Heart right ventricle (tissue), 16 donors: ENCODE data around the gene DHH. TPM values are rescaled to one million over a fixed set of nuclear protein-coding genes. Genes with fewer than 3 reads are reported as not detected.
A peak's percentile ranks its signal among the peaks of the same experiment; 100 is the strongest.

Experiments used
- ATAC-seq, 8 donors: fragments of 200-7000 bp; cut with Tn5 transposase; one replicate each; pipeline ENCODE4 v1.9.1; 2020; ENCODE audit warnings: mild to moderate bottlenecking in 8 of 8, moderate library complexity in 8 of 8, moderate number of reproducible peaks in 1 of 8
- DNase-seq, 2 donors: peaks; one replicate each; pipeline ENCODE4 v3.0.0-alpha.2; 2020
- H3K27ac ChIP-seq, 10 donors: fragments of 200-600 bp; sonication (generic) in 2 of 10; one replicate each; pipeline versions ENCODE4 v1.5.0 to v1.8.0; 2020 to 2022; ENCODE audit warnings: mild to moderate bottlenecking in 3 of 10
- H3K27me3 ChIP-seq, 7 donors: fragments of 200-600 bp; one replicate each; pipeline ENCODE4 v1.8.0; 2021 to 2022; ENCODE audit warnings: mild to moderate bottlenecking in 2 of 7
- H3K36me3 ChIP-seq, 9 donors: fragments of 200-600 bp; sonication (generic) in 1 of 9; one replicate each; pipeline versions ENCODE4 v1.5.0 to v1.8.0; 2020 to 2022; ENCODE audit warnings: mild to moderate bottlenecking in 2 of 9
- H3K4me1 ChIP-seq, 9 donors: fragments of 200-600 bp; sonication (generic) in 1 of 9; one replicate each; pipeline versions ENCODE4 v1.5.0 to v1.8.0; 2020 to 2022; ENCODE audit warnings: mild to moderate bottlenecking in 4 of 9
- H3K4me3 ChIP-seq, 10 donors: fragments of 200-600 bp; sonication (generic) in 2 of 10; one replicate each; pipeline versions ENCODE4 v1.5.0 to v1.8.0; 2020 to 2022; ENCODE audit warnings: mild to moderate bottlenecking in 7 of 10, moderate library complexity in 2 of 10
- H3K9me3 ChIP-seq, 11 donors: fragments of 200-600 bp in 10 of 11; sonication (generic) in 2 of 11; one replicate each; pipeline versions ENCODE4 v1.5.0 to v1.8.0; 2013 to 2022; ENCODE audit warnings: mild to moderate bottlenecking in 2 of 11, control low read depth in 1 of 11, moderate library complexity in 1 of 11
- WGBS, 2 donors: extraction: QIAGEN DNeasy Blood & Tissue Kit; methylation state at CpG; one replicate each; pipeline ENCODE4 v1.1.7; 2013; ENCODE audit warnings: inconsistent platforms in 1 of 2; 5-methylcytosine and 5-hydroxymethylcytosine counted together
- intact Hi-C, 10 donors: fragments of 100-400 bp; cut with DNase I; formaldehyde crosslinking; loops; one replicate each; pipeline versions ENCODE4 v1.11.1 to v1.14.2; 2022
- long read RNA-seq, 3 donors: library from polyadenylated mRNA; unstranded; transcript quantifications; one replicate each; pipeline ENCODE4 v2.0.0, GENCODE V29; 2020 to 2021
- polyA plus RNA-seq, 2 donors: library from polyadenylated mRNA; stranded (reverse); fragments of 200-250 nt; gene quantifications; one replicate each; pipeline ENCODE4 v1.2.3, GENCODE V29; 2013
- total RNA-seq, 10 donors: library from RNA; stranded (reverse); fragmentation: NEBNext Ultra II Directional in 3 of 10; extraction: Animal tissue kit (Norgen Biotek cat#: 25700) in 3 of 10; gene quantifications; one replicate each; pipeline versions ENCODE4 v1.2.1 to v1.2.4, GENCODE V29; 2021 to 2023
- TF ChIP-seq, protein P1 (sequence below), 9 donors: fragments of 200-600 bp; sonication (generic) in 2 of 9; IDR thresholded peaks; one replicate each; pipeline versions ENCODE4 v1.5.0 to v1.8.0; 2021 to 2022; ENCODE audit warnings: antibody characterized with exemption in 9 of 9, mild to moderate bottlenecking in 5 of 9, moderate library complexity in 1 of 9
- donor health status: Arrhythmogenic right ventricular cardiomyopathy.
- donor health status: ischemic (EF 13 %, LVEDD 7.1; RV severe dilation, severe dysfunction).
- donor health status: healthy with polysubstance abuse.
- donor health status: DM: no; HTN: yes; CAD: no.
- donor health status: DM: no; HTN: no; CAD: no.
- donor health status: ischemic (EF 25% LVEDD 6.9; RV normal size, moderate dysfunction).
- donor health status: ischemic (EF 25% LVEDD 5.7; RV mildly dilated, moderate dysfunction).
- donor health status: healthy.
- donor health status: DM: yes; HTN: yes; CAD: no.
- donor health status: Ischemic cardiomyopathy.
- donor health status: ischemic (EF 35%, LVEDD 5.7; RV mildly dilated, moderate dysfunction).
- donor health status: nonischemic (EF 11% LVEDD 7.7; RV severe dilation, severe dysfunction).
- donor health status: DM: yes; HTN: yes; CAD: no.
- donor health status: PGD.
- donor health status: ischemic (EF 29% LVEDD 5.4; RV normal size, mild dysfunction).
- donor health status: nonischemic (EF 23%, LVEDD 6.1; RV moderate dilation, normal function).

DHH gene
- total RNA-seq (1 to 10 TPM in 2 of 10 donors, under 1 TPM in 8; 0.32 to 1.6 (median 0.74) TPM), polyA plus RNA-seq (1 to 10 TPM in 1 of 2 donors, under 1 TPM in 1; 0.37 to 1.2 TPM)
- long read RNA-seq, donor 1, partial matches to known transcripts = 0 of 1 reads
- long read RNA-seq, donor 1, other reads (novel, unspliced or antisense) = 1 of 1 reads
- long read RNA-seq, donor 2, partial matches to known transcripts = 0 of 1 reads
- long read RNA-seq, donor 2, other reads (novel, unspliced or antisense) = 1 of 1 reads
- long read RNA-seq, donor 3, full-length matches to known transcripts = 1 of 1 reads
- long read RNA-seq, donor 3, partial matches to known transcripts = 0 of 1 reads
- long read RNA-seq, donor 3, other reads (novel, unspliced or antisense) = 0 of 1 reads

DNA sequence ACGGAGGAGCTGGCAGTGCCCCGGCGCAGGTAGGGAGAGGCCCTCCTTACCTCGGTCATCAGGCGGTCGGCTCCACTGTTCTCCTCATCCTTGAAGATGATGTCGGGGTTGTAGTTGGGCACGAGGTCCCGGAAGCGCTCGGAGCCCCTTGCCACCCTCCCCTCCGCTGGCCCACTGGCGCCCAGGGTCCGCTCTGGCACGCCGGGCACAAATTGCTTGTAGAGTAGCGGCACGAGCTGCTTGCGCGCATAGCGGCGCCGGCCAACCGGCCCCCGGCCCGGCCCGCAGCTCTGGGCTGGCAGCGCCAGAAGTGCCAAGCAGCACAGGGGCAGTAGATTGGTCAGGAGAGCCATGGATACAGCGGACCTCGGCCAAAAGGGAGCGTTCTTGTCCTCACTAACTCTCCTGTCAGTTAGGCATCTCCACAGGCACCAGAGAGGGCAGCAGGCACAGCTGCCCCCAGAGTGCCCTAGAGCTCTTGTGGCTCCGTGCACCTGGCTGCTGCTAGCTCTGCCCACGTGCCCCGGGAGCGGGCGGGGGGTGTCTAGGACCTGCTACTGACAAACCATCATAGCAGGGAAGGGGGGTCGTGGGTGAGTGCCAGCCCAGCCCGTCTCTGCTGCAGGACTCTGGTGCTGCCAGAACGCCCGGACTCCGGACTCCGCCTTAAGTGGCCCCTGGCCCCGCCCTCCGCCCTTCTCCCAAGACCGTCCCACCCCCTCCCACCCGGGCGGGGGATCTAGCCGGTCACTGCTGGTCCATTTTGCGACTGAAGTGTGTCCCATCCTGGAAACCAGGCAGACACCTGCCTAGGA is at the start of gene DHH:
TSS of gene DHH (minus strand) at position 642 of the 815 bp plus-strand sequence. CDS start at position 353, 289 bp downstream.
- Histone ChIP-seq H3K4me1 (peaks cover 31 to 61% (median 56%) of the 10 kb centered on the region in 9 donors), H3K27me3 (peaks cover 10 to 64% (median 46%) of the 10 kb centered on the region in 7 donors), H3K4me3 (peak within 1 kb of the TSS in 9 of 10 donors; percentile 24 to 52 (median 37)), H3K9me3 (no peaks in the 10 kb centered on the region), H3K36me3 (peaks cover 0 to 39% (median 18%) of the 10 kb centered on the region in 9 donors), H3K27ac (peak within 1 kb of the TSS in 3 of 10 donors; percentile 49 to 60 (median 56))
- 3% methylated on average over 49 of the region's 49 CpGs for WGBS, 2 donors
- TF ChIP-seq, protein P1, sequence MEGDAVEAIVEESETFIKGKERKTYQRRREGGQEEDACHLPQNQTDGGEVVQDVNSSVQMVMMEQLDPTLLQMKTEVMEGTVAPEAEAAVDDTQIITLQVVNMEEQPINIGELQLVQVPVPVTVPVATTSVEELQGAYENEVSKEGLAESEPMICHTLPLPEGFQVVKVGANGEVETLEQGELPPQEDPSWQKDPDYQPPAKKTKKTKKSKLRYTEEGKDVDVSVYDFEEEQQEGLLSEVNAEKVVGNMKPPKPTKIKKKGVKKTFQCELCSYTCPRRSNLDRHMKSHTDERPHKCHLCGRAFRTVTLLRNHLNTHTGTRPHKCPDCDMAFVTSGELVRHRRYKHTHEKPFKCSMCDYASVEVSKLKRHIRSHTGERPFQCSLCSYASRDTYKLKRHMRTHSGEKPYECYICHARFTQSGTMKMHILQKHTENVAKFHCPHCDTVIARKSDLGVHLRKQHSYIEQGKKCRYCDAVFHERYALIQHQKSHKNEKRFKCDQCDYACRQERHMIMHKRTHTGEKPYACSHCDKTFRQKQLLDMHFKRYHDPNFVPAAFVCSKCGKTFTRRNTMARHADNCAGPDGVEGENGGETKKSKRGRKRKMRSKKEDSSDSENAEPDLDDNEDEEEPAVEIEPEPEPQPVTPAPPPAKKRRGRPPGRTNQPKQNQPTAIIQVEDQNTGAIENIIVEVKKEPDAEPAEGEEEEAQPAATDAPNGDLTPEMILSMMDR (IDR thresholded peaks at IDR 0.05) = no peak
- ATAC-seq (peak; percentile 28 to 61 (median 38)), DNase-seq (peak; percentile 44 to 56)
- intact Hi-C loops = no loop called here

DNA sequence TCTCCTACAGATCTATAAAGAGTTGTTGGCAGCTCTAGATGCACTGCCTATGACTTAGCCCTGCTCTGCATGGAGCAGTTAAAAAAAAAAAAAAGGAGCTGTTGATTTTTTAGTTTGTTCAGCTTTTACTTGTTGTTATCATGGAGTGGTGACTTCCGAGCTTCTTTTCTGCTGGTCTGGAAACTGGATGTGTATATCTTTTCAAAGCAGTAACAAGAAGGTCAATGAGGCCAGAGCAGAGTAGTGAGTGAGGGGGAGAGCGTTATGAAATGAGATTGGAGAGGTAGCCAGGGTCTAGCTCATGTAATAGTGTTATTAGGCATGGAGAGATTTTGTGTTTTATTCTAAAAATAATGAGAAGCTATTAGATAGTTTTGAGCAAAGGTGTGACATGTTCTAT is 49.8 kb upstream of the DHH start:
- DNase-seq (no peak), ATAC-seq (no peak)
- 74 to 78% methylated on average over 2 of the region's 2 CpGs for WGBS, 2 donors
- Histone ChIP-seq H3K36me3 (no peaks in the 10 kb centered on the region), H3K4me1 (no peaks in the 10 kb centered on the region), H3K4me3 (no peak overlapping the region), H3K9me3 (no peaks in the 10 kb centered on the region), H3K27me3 (no peaks in the 10 kb centered on the region), H3K27ac (no peak overlapping the region)
- intact Hi-C loops = no loop called here
- TF ChIP-seq, protein P1 (IDR thresholded peaks at IDR 0.05) = no peak

DNA sequence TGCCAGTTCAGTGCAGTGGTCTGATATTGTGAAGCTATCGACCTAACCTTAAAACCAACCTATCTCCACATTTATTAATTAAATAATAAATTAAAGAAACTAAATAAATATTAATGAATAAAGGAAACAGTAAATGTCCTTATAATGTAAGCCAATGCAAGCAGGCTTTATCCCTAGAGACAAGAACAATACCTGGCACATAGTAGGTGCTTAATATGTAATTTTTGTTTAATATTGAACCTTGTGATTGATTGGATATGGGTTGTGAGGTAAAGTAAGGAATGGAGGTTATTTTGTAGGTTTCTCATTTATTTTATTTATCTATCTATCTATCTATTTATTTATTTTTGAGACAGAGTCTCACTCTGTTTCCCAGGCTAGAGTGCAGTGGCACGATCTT is 44.4 kb upstream of the DHH start:
- H3K27me3 ChIP-seq = no peaks in the 10 kb centered on the region
- ATAC-seq (no peak), DNase-seq (no peak)
- intact Hi-C loops = loop anchor here in 3 of 10 donors (10.0 kb wide), 2 partner anchors 46 to 96 kb away; partner anchors contain the start of gene TUBA1A (in 1 of the 3)
- TF ChIP-seq, protein P1 (IDR thresholded peaks at IDR 0.05) = no peak
- no peaks in the 10 kb centered on the region for H3K36me3 ChIP-seq
- 90% methylated on average over 2 of the region's 2 CpGs for WGBS, 2 donors
- no peaks in the 10 kb centered on the region for H3K4me1 ChIP-seq
- no peak overlapping the region for H3K4me3 ChIP-seq
- H3K27ac ChIP-seq = no peak overlapping the region
- H3K9me3 ChIP-seq = no peaks in the 10 kb centered on the region

DNA sequence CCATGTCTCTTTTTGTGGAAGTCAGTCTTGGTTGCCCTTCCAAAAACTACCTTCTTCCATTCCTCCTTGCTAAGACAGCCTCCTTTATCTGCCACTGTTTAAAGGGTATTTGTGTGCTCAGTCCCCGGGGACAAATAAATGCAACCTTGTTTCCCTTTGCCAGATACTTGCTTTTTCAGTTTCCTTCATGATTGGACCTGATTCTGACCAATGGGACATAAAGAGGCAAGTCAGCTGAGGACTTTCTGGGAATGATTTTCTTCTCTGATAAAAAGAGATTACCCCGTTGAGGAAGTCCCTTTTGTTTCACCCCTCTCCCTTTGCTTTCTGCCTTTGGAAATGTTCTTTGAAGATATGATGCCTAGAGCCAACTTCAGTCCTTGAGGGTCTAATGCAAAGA is 44.0 kb upstream of the DHH start:
- intact Hi-C loops = loop anchor here in 3 of 10 donors (10.0 kb wide), 2 partner anchors 46 to 96 kb away; partner anchors contain the start of gene TUBA1A (in 1 of the 3)
- no peaks in the 10 kb centered on the region for H3K9me3 ChIP-seq
- H3K27ac ChIP-seq = no peak overlapping the region
- no peak for ATAC-seq
- no peak overlapping the region for H3K4me3 ChIP-seq
- H3K27me3 ChIP-seq = no peaks in the 10 kb centered on the region
- 53 to 64% methylated on average over 2 of the region's 2 CpGs for WGBS, 2 donors
- no peaks in the 10 kb centered on the region for H3K36me3 ChIP-seq
- no peak for DNase-seq
- H3K4me1 ChIP-seq = peaks cover 0 to 4% (median 2%) of the 10 kb centered on the region in 9 donors
- TF ChIP-seq, protein P1 (IDR thresholded peaks at IDR 0.05) = no peak
